ES-I3 (cell line): ENCODE measurements around the gene PLEKHH1.
"Not testable (repeated sequence)": the region's sequence is repeated elsewhere in the genome, so short reads cannot be mapped to it uniquely, and the experiment has no call there.

ENCODE experiments used
- H3K36me3 ChIP-seq: 2 replicates; pipeline ENCODE4 v1.6.1; 2013; ENCODE audit warnings: mild to moderate bottlenecking, low read length, control low read depth, moderate library complexity; ENCODE audit not compliant: insufficient read depth
- H3K4me1 ChIP-seq: 2 replicates; pipeline ENCODE4 v1.6.1; 2013; ENCODE audit warnings: mild to moderate bottlenecking, control low read depth, low read length; ENCODE audit not compliant: insufficient read depth
- H3K9ac ChIP-seq: 2 replicates; pipeline ENCODE4 v1.6.1; 2013; ENCODE audit warnings: low read depth, mild to moderate bottlenecking, low read length, moderate library complexity
- H3K9me3 ChIP-seq: 2 replicates; pipeline ENCODE4 v1.6.1; 2013; ENCODE audit warnings: mild to moderate bottlenecking, low read length, moderate library complexity; ENCODE audit not compliant: control insufficient read depth, insufficient read depth

The PLEKHH1 gene

DNA sequence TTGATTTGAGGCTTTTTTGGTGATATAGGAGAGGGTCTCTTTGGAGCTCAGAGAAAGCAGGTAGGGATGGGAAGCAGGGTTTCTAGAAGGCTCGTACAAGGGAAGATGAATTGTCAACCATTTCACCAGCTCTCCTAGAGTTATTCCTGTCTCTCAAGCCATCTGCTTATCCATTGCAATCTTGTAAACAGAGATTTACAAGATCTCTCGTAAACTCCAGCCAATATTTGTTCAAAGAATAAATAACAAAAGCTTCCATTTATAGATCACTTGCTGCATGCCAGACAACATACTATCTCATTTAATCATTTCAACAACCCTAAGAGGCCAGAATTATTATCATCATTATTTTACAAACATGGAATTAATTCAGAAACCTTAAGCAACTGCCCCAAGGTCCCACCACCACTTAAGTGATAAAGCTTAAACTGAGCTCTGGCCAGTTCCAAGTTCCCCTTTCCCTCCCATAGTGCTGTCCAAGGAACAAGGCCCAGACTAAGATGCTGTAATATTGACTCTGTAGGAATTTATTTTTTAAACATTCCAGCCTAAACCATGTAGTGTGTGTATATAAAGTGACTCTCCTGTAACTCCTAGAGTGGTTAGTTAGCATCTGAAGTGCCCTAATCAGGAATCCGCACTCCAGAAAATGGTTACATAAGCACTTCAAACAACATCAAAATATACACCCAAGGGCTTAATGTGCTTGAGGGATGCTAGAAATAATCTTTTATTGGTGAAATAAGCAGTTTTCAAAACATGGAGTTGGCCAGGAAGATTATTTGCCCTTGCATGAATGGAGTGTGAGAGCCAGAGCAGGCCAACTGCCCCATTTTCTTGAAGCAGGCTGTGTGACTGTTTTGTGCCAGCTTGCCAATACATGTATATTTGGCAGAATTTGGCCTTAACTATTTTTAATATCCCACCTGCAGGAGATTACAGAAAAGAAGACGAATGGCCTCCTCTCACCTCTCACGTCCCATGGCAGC lies 2.8 kb upstream of the PLEKHH1 start:
- Histone ChIP-seq H3K4me1 (peaks cover 8% of the 10 kb centered on the region; the same call in 1 of the 2 replicates), H3K9ac (no peak overlapping the region), H3K9me3 (no peaks in the 10 kb centered on the region), H3K36me3 (no peaks in the 10 kb centered on the region)

DNA sequence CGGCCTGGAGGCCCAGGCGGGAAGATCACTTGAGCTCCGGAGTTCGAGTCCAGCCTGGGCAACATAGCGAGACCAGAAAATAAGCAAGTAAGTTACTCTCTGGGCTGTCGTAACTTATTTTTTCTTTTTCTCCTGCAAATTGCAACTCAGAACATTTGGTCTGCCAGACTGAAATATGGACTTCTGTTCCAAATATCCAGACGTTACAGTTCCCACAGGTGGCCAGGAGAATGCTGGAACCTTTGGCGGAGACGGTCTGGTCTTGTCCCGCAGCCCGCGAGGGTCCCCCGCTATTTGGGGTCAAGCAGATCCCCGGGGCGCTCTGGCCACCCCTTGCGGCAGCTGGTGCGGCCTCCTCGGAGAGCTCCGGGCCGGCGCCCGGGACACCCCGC lies 488 bp upstream of the PLEKHH1 start:
- Histone ChIP-seq H3K9ac (peak overlapping the region; percentile 89), H3K4me1 (peaks cover 8% of the 10 kb centered on the region; the same call in 1 of the 2 replicates), H3K9me3 (no peaks in the 10 kb centered on the region), H3K36me3 (no peaks in the 10 kb centered on the region)

DNA sequence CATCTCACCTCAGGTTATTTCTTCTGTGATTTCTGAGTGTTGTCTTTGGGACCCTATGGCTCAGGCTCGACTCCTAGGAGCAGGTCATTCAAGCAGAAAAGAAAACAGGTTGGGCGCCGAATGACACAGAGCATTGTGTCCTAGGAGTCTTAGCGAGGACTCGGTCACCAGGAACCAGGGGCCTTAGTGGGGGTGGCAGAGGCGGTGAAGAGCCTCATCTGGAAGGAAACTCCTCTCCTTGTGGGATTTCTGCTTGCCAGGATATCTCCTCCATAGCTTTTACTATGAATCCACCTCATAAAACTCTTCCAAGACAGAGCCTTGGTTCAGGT lies 630 bp downstream of the PLEKHH1 start:
- H3K36me3 ChIP-seq = no peaks in the 10 kb centered on the region
- peaks cover 10% of the 10 kb centered on the region for H3K4me1 ChIP-seq
- peak overlapping the region; percentile 89 for H3K9ac ChIP-seq
- H3K9me3 ChIP-seq = no peaks in the 10 kb centered on the region

DNA sequence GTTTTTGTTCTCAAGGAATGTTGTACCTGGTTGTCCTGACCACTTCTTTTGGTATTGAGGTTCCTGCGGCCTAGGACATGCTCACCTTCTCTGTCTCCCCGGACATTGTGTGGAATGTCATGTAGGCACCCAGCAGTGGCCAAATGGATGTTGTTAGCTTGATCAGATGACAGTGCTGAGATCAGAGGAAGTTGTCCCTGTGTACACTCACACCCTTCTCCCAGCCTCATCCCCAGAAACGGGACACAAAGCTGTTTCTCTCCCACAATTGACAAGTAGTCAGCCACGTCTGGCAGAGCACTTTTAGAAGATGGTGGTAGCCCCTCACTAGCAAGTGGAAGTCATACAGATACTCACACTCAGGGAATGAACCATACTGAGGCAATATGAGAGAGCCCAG lies 3.0 kb downstream of the PLEKHH1 start:
- H3K9me3 ChIP-seq = no peaks in the 10 kb centered on the region
- H3K36me3 ChIP-seq = no peaks in the 10 kb centered on the region
- no peak overlapping the region for H3K9ac ChIP-seq
- peaks cover 27% of the 10 kb centered on the region for H3K4me1 ChIP-seq

DNA sequence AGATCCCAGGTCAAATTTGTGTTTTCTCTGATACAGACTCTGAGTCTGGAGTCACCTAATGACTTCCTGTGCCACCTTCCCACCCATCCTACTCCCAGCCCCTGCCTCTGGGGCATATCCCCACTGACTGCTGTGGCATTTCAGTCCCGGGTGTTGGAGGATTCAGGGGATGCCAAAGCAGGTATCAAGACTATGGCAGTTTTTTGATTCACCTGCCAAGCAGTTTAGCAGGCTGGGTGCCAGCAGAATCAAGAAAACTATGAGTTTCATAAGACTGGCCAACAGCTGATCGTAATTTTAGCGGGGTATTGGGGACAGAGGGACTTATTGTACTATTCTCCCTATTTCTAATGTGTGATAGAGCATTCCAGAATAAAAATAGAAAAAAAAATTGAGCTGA lies 4.6 kb downstream of the PLEKHH1 start:
- no peaks in the 10 kb centered on the region for H3K9me3 ChIP-seq
- no peak overlapping the region for H3K9ac ChIP-seq
- H3K36me3 ChIP-seq = no peaks in the 10 kb centered on the region
- H3K4me1 ChIP-seq = peaks cover 30% of the 10 kb centered on the region

DNA sequence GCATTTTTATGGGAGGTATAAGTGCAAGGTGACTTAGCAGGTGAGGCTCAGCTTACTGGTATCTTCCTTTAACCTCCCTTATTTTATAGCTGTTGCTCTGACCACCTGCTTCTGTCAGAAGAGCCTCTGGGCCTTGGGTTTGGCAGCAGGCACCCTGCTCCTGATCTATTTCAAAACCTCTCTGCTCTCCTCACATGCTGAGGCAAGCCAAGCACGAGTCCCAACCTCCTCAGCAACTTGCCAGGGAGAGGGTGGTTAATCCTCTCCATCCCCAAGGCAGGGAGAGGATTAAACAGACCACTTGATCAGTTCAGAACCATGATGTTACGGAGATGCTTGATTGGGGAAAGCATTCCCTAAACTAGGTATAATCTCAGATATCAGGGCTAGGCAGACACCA lies 5.4 kb downstream of the PLEKHH1 start:
- Histone ChIP-seq H3K36me3 (no peaks in the 10 kb centered on the region), H3K9ac (no peak overlapping the region), H3K9me3 (no peaks in the 10 kb centered on the region), H3K4me1 (peaks cover 30% of the 10 kb centered on the region)

DNA sequence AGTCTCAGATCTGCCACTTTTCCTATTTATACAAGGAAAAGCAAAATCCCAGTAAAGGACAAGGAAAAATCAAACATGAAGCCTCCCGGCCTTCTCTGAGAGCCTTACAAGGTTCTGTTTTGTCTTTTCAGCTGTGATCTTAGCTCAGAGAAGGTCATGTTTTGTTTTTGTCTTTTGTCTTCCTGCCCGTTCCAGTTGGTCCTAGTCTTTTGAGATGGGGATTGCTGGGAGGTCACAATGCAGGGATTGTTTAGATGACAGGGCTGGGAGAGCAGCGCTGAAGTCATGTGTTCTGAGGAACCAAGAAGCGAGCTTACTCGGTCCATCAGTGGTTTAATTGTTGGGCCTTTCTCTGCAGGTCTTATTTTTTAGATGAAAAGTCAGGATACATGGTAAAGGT lies 6.0 kb downstream of the PLEKHH1 start:
- H3K9me3 ChIP-seq = no peaks in the 10 kb centered on the region
- H3K36me3 ChIP-seq = no peaks in the 10 kb centered on the region; the same call in 1 of the 2 replicates
- no peak overlapping the region for H3K9ac ChIP-seq
- H3K4me1 ChIP-seq = peaks cover 30% of the 10 kb centered on the region

DNA sequence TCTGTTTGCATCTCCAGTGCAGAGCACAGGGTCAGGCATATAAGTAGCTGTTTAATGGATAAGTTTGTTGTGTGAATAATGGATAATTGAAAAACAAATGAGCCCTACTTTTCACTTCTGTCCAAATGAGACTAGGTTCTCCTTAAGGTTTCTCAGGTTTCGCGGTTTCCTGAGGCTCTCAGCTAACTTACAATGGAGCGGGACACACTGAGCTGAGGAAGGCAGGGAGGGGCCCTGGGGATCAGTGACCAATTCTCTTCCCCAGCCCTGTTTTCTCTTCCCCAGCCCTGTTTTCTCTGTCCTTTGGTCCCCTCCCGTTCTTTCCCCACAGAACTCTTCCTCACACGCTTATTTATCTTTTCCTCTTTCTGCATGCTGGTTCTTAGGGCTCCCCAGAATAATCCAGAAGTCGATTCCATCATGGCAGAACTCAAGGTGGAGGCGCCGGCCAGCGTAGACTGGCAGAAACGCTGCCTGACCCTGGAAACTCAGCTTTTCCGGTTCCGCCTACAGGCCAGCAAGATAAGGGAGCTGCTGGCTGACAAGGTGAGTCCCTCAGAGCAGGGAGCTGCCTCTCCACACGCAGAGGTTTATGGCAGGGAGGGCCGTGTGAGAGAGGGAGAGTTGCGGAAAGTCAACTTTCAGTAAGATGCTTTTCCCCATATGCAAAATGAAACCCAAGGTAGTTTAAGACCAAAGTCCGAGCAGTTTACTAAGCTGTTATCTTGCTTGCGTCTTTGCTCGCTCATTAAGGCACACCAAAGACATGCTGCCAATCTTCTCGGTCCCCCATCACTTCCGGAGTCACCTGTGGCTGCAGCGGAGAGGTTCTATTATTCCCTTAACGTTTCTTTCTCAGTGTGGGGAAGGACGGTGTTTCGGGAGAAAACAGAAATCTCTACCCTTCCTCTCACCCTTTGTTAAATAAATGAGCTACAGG lies 8.6 kb downstream of the PLEKHH1 start:
- Histone ChIP-seq H3K4me1 (peaks cover 30% of the 10 kb centered on the region), H3K9ac (peak overlapping the region; percentile 66), H3K9me3 (no peaks in the 10 kb centered on the region), H3K36me3 (peaks cover 6% of the 10 kb centered on the region)

DNA sequence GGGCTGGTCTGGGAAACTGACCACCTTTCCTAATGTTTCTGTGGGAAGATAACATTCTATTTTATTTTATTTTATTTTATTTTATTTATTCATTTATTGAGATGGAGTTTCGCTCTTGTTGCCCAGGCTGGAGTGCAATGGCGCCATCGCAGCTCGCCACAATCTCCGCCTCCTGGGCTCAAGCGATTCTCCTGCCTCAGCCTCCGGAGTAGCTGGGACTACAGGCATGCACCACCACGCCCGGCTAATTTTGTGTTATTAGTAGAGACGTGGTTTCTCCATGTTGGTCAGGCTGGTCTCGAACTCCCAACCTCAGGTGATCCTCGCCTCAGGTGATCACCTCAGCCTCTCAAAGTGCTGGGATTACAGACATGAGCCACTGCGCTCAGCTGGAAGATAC lies 9.5 kb downstream of the PLEKHH1 start:
- peaks cover 30% of the 10 kb centered on the region for H3K4me1 ChIP-seq
- H3K9ac ChIP-seq, H3K9me3 ChIP-seq, H3K36me3 ChIP-seq: not testable (repeated sequence)

DNA sequence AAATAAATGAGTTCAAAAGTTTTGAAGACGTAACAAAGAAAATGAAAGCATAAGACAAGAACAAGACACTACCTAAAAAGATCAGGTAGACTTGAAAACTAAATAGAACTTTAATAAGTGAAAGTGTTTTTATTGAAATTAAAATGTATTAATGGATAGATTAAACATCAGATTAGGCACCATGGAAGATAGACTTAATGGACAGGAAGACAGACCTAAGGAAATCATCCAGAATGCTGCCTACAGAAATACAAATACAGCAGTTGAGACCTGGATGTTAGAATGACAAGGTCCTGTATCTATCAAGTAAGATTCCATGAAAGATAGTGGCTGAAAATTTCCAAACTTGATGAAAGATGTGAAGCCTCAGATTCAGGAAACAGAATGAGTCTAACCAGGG lies 11.5 kb downstream of the PLEKHH1 start:
- Histone ChIP-seq H3K9ac (no peak overlapping the region), H3K4me1 (peaks cover 21% of the 10 kb centered on the region), H3K9me3 (no peaks in the 10 kb centered on the region), H3K36me3 (peaks cover 6% of the 10 kb centered on the region)

DNA sequence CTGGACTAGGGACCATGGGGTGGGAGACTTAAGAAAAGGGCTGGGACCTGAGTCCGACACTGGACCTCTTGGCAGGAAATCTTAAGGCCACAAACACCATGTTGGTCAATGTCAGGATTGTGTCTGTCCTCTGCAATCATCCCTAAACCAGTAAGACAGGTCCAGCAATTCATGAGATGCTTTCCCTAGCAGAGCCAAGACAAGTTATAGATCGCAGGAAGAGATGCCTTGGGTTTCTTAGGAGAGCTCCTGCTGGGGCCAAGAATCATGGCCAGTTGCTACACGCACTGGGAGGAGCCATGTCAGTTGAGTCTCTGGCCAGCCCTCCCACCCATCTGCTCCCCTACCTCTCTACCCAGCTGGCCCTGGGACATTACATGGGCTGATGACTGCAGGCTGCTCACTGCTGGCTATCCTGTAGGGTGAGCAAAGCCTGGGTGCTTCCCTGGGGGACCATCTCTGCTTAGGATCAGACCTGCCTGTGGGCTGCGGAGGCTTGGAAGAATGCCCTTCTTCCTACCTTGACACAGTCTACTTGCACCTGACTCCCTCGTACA lies 14.2 kb downstream of the PLEKHH1 start:
- H3K36me3 ChIP-seq = peaks cover 6% of the 10 kb centered on the region
- no peak overlapping the region for H3K9ac ChIP-seq
- H3K4me1 ChIP-seq = 0 out of 2 replicates have a peak, but pooled peaks cover 4% of the 10 kb centered on the region
- no peaks in the 10 kb centered on the region for H3K9me3 ChIP-seq

DNA sequence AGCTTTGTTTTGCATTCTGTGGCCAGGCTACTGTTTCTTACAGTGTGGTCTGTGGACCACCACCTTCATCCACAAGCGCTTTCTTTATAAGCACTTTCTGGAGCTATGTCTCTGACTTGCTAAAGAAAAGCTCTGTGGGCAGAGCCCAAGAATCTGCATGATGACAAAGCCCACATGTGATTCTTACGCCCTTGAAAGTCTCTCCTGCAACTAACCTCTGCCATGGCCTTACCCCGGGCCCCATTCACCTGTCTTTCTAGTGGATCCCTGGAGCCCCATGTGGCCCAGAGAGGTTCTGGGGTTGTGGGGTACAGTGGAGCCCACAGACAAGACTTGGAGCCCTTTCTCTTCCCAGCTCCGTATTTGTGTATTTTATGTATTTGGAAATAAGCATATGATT lies 16.6 kb downstream of the PLEKHH1 start:
- Histone ChIP-seq H3K4me1 (0 out of 2 replicates have a peak, but pooled peaks cover 3% of the 10 kb centered on the region), H3K9ac (no peak overlapping the region), H3K36me3 (peaks cover 4% of the 10 kb centered on the region; the same call in 1 of the 2 replicates), H3K9me3 (no peaks in the 10 kb centered on the region)

DNA sequence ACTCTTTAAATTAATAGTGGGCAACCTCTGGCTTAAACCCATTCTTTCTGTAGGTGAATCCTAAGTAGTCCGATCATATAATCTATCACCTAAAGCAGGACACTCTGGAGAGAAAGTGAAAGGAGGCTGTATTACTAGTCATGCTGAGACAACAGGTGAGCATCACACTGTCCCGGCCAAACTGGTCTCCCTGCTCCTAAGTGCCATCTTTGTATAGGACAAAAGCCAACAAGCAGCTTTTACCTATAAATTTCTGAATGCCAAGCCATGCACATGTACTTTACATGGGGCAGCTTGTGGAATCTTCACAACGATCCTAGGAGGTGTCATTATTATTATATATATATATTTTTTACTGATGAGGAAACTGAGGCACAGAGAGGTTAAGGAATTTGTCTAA lies 18.0 kb downstream of the PLEKHH1 start:
- Histone ChIP-seq H3K36me3 (no peaks in the 10 kb centered on the region), H3K9me3 (no peaks in the 10 kb centered on the region), H3K4me1 (0 out of 2 replicates have a peak, but pooled peaks cover 3% of the 10 kb centered on the region), H3K9ac (no peak overlapping the region)

DNA sequence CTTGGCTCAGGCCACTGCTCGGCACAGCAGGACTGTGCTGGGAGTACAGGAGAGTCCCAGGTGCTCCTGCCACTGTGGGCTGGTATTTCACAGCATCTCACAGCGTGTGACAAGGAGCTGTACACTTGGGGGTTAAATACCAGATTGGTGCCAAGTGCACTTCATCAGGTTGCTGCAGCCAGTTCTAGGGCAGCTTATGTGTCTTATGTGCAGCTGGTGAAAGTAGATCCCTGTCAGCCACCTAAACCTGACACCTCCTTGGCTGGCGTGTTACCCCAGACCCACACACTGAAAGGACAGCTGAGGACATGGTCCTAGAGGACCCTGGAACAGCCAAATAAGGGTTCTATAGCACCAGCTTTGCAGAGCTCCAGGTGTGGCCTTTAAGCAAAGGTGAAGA lies 18.9 kb downstream of the PLEKHH1 start:
- Histone ChIP-seq H3K9ac (no peak overlapping the region), H3K36me3 (no peaks in the 10 kb centered on the region), H3K9me3 (no peaks in the 10 kb centered on the region), H3K4me1 (peaks cover 3% of the 10 kb centered on the region; the same call in 1 of the 2 replicates)
